Pancreas (tissue), 10 donors: ENCODE measurements around the gene DRD2. TPM values are rescaled to one million over a fixed set of nuclear protein-coding genes. Genes with fewer than 3 reads are reported as not detected.
A peak's percentile ranks its signal among the peaks of the same experiment; 100 is the strongest.

Experiments
- ATAC-seq, 4 donors: fragments of 200-7000 bp; cut with Tn5 transposase; one replicate each; pipeline versions ENCODE4 v1.8.0 to v1.9.1; 2020; ENCODE audit warnings: mild to moderate bottlenecking in 4 of 4, moderate library complexity in 4 of 4
- DNase-seq, 6 donors: peaks; one replicate each; pipeline ENCODE4 v3.0.0-alpha.2; 2020
- FAIRE-seq: peaks from 2 replicates; lab custom pipeline; 2012; peaks lifted over from hg19 to GRCh38; lab: Jason Lieb, UNC
- H3K27ac ChIP-seq, 4 donors: fragments of 200-600 bp; sonication (generic); 1 replicate in 3 of 4; 2 replicates in 1 of 4; pipeline versions ENCODE4 v1.5.0 to v1.8.0; 2020
- H3K27me3 ChIP-seq, 4 donors: fragments of 200-600 bp; one replicate each; pipeline ENCODE4 v1.8.0; 2021
- H3K36me3 ChIP-seq, 3 donors: fragments of 200-600 bp; sonication (generic) in 1 of 3; one replicate each; pipeline versions ENCODE4 v1.5.0 to v1.8.0; 2020 to 2021
- H3K4me1 ChIP-seq, 3 donors: fragments of 200-600 bp; one replicate each; pipeline ENCODE4 v1.8.0; 2021
- H3K4me3 ChIP-seq, 4 donors: fragments of 200-600 bp; sonication (generic) in 2 of 4; one replicate each; pipeline versions ENCODE4 v1.5.0 to v1.8.0; 2020 to 2021
- H3K9me3 ChIP-seq, 4 donors: fragments of 200-600 bp; one replicate each; pipeline ENCODE4 v1.8.0; 2021
- WGBS, 2 donors: extraction: QIAGEN DNeasy Blood & Tissue Kit; methylation state at CpG; one replicate each; pipeline ENCODE4 v1.1.7; 2013; 5-methylcytosine and 5-hydroxymethylcytosine counted together
- intact Hi-C, 3 donors: fragments of 100-400 bp; cut with DNase I; formaldehyde crosslinking; loops; one replicate each; pipeline versions ENCODE4 v1.11.1 to v1.14.2; 2022
- polyA plus RNA-seq, 2 donors: library from polyadenylated mRNA; stranded (reverse); fragments of 200-250 nt; gene quantifications; one replicate each; pipeline ENCODE4 v1.2.3, GENCODE V29; 2013
- total RNA-seq, 6 donors: library from RNA; stranded (reverse); fragmentation: NEBNext Ultra II Directional in 4 of 6; extraction: Animal tissue kit (Norgen Biotek cat#: 25700) in 4 of 6; gene quantifications; one replicate each; pipeline versions ENCODE4 v1.2.1 to v1.2.4, GENCODE V29; 2021 to 2023
- TF ChIP-seq, protein P1 (sequence below), 4 donors: fragments of 200-600 bp; sonication (generic) in 3 of 4; IDR thresholded peaks; one replicate each; pipeline versions ENCODE4 v1.5.0 to v1.8.0; 2021; ENCODE audit warnings: antibody characterized with exemption in 4 of 4
- donor health status: healthy with polysubstance abuse.
- donor health status: DM: no; HTN: no; CAD: no; lungs with moderate emphysema.
- donor health status: DM: no; HTN: no; CAD: no.
- donor health status: control.
- donor health status: control.
- donor health status: Bipolar disorder and iron deficiency.
- donor health status: DM: yes; HTN: yes; CAD: no.
- donor health status: DM: no; HTN: no; CAD: no.
- donor health status: DM: no; HTN: no; CAD: no.
- donor health status: DM: yes; HTN: yes; CAD: no.

DRD2 gene
- total and polyA plus RNA-seq, 8 donors = 0.19 to 0.63 (median 0.34) TPM; not detected in 5

DNA sequence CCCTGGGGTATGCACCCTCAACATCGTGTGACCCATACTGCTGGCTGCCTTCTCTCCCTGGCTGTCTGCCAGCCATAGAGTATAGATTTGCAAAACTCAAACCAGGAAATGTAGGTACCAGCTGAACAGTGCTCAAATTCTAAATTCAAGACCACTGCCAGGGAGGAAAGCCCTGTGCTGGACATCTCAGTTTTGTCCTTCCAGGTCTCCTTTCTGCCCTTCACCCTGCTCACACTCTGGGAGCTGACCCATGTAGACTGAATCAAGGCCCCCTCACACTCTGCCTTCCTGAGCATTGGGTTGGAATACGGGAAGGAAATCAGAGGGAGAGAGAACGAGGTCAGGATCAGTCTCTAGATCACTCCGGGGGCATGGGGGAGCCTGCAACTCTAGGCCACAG is 12.4 kb upstream of the DRD2 start:
- Histone ChIP-seq H3K27me3 (no peaks in the 10 kb centered on the region), H3K36me3 (no peaks in the 10 kb centered on the region), H3K4me3 (no peak overlapping the region), H3K4me1 (no peaks in the 10 kb centered on the region), H3K27ac (no peak overlapping the region), H3K9me3 (no peaks in the 10 kb centered on the region)
- no peak for FAIRE-seq
- no peak for ATAC-seq
- DNase-seq = no peak
- TF ChIP-seq, protein P1, sequence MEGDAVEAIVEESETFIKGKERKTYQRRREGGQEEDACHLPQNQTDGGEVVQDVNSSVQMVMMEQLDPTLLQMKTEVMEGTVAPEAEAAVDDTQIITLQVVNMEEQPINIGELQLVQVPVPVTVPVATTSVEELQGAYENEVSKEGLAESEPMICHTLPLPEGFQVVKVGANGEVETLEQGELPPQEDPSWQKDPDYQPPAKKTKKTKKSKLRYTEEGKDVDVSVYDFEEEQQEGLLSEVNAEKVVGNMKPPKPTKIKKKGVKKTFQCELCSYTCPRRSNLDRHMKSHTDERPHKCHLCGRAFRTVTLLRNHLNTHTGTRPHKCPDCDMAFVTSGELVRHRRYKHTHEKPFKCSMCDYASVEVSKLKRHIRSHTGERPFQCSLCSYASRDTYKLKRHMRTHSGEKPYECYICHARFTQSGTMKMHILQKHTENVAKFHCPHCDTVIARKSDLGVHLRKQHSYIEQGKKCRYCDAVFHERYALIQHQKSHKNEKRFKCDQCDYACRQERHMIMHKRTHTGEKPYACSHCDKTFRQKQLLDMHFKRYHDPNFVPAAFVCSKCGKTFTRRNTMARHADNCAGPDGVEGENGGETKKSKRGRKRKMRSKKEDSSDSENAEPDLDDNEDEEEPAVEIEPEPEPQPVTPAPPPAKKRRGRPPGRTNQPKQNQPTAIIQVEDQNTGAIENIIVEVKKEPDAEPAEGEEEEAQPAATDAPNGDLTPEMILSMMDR (IDR thresholded peaks at IDR 0.05) = no peak
- WGBS, 2 donors = 72 to 77% methylated on average over 4 of the region's 4 CpGs
- intact Hi-C loops = no loop called here

DNA sequence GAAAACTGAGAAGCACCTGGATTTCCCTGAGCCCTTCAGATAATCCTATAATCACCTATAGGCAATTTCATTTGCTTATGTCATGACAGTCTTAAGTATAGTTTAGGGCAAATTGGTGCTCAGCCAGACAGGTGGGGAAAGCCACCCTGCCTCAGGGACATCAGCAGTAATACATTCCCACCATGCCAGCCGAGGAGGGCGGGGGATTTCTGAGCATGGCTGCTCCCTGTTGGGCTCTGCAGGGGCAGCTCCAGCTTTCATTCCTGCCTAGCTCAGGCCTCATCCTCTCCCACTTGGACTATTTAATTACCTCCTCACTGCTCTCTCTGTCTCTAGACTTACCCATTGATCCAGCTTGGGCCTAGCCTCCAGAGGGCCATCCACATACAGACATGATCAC is 9.0 kb upstream of the DRD2 start:
- intact Hi-C loops = no loop called here
- no peak overlapping the region for H3K4me3 ChIP-seq
- ATAC-seq (no peak), DNase-seq (no peak), FAIRE-seq (no peak)
- no peaks in the 10 kb centered on the region for H3K27me3 ChIP-seq
- TF ChIP-seq, protein P1 (IDR thresholded peaks at IDR 0.05) = no peak
- no peak overlapping the region for H3K27ac ChIP-seq
- H3K4me1 ChIP-seq = no peaks in the 10 kb centered on the region
- H3K9me3 ChIP-seq = no peaks in the 10 kb centered on the region
- H3K36me3 ChIP-seq = no peaks in the 10 kb centered on the region
- 78 to 81% methylated on average over 2 of the region's 2 CpGs for WGBS, 2 donors

DNA sequence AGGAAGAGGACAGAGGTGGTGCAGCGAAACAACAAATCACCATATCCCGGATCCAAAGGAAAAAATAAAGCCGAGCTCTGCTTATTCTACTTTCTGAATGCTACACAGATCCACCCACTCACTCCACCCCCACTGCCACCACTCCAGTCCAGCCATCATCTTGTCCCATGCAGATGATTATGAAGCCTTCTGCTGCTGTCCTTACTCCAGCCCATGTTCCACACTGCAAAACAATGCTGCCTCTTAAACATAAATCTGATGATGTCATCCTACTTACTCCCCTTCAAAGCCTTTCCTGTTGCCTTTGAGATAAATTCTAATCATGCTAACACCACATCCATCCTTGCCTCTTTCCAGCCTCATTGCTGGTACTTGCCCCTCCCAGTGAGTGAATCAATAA is 6.5 kb upstream of the DRD2 start:
- 61 to 64% methylated on average over 3 of the region's 3 CpGs for WGBS, 2 donors
- ATAC-seq = no peak
- no peak for FAIRE-seq
- Histone ChIP-seq H3K4me3 (no peak overlapping the region), H3K27me3 (peaks cover 0 to 7% (median 0%) of the 10 kb centered on the region in 4 donors), H3K36me3 (no peaks in the 10 kb centered on the region), H3K4me1 (no peaks in the 10 kb centered on the region), H3K27ac (no peak overlapping the region), H3K9me3 (no peaks in the 10 kb centered on the region)
- intact Hi-C loops = no loop called here
- TF ChIP-seq, protein P1 (IDR thresholded peaks at IDR 0.05) = no peak
- DNase-seq = no peak

DNA sequence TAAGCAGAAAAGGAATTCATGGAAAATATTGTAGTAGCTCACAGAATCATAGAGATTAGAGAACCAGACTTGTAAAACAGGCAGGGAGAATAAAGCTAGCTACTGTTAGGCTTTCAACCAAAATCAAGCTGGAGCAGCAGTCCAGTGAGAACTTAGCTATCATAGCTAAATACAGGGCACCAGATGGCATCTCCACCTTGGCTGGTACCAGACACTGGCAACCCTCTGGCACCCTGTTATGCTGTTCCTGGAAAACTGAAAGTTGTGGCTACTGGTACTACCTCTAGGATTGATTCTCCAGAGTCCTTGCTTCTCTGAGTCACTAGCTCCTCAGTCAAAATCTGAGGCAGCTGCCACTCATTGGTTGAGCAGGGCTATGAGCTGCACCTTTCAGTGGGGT is 6.0 kb upstream of the DRD2 start:
- Histone ChIP-seq H3K4me3 (no peak overlapping the region), H3K36me3 (no peaks in the 10 kb centered on the region), H3K27me3 (peaks cover 0 to 11% (median 0%) of the 10 kb centered on the region in 4 donors), H3K4me1 (no peaks in the 10 kb centered on the region), H3K9me3 (no peaks in the 10 kb centered on the region), H3K27ac (no peak overlapping the region)
- FAIRE-seq (no peak), DNase-seq (no peak), ATAC-seq (no peak)
- TF ChIP-seq, protein P1 (IDR thresholded peaks at IDR 0.05) = no peak
- intact Hi-C loops = no loop called here

DNA sequence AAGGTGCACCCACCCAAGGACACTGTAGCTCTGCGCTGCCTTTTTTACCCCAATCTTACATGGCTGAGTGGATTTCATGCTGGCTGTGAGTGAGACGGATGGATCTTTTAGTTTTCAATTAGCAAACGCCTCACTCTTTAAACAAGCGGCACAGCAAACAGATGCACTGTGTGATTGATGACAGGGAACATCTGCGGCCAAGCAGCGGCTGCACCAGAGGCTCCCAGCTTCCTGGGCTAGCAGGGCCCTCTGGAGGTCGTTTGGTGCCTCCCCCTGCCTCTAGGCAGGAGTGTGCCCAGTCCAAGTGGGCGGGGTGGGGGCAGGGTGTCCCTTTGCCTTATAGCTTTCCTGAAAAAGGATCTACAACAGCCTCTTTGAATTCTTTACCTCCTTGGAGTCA is 2.1 kb upstream of the DRD2 start:
- intact Hi-C loops = no loop called here
- DNase-seq (no peak), ATAC-seq (peak in 2 of 4 donors; percentile 25 to 30), FAIRE-seq (no peak)
- Histone ChIP-seq H3K4me3 (no peak overlapping the region), H3K27ac (no peak overlapping the region), H3K4me1 (peaks cover 0 to 4% (median 3%) of the 10 kb centered on the region in 3 donors), H3K27me3 (peaks cover 0 to 37% (median 4%) of the 10 kb centered on the region in 4 donors), H3K9me3 (no peaks in the 10 kb centered on the region), H3K36me3 (no peaks in the 10 kb centered on the region)
- TF ChIP-seq, protein P1 (IDR thresholded peaks at IDR 0.05) = no peak
- 8 to 11% methylated on average over 8 of the region's 8 CpGs for WGBS, 2 donors
